Dermis microvascular lymphatic vessel endothelial cell (primary cell): ENCODE results near the gene MED29. TPM values are rescaled to one million over a fixed set of nuclear protein-coding genes. Genes with fewer than 3 reads are reported as not detected.

Experiments
- total RNA-seq: library from RNA; depleted of rRNA; stranded (reverse); fragments of >200 nt; gene quantifications from 2 replicates; pipeline ENCODE4 v1.2.1, GENCODE V29; 2014

The MED29 gene
- total RNA-seq, 1 donor from 2014 or later = 11.6 TPM

Other genes starting within 250 kb of the MED29 start
- not detected in 2 replicates for gene NCCRP1, start 194.4 kb upstream of the MED29 start, total RNA-seq
- gene SYCN, start 187.1 kb upstream of the MED29 start, total RNA-seq = not detected in 2 replicates
- gene IFNL3, start 146.4 kb upstream of the MED29 start, total RNA-seq = not detected in 2 replicates
- not detected in 2 replicates for gene IFNL4, start 142.5 kb upstream of the MED29 start, total RNA-seq
- gene IFNL2, start 123.0 kb upstream of the MED29 start, total RNA-seq = not detected in 2 replicates
- gene IFNL1, start 95.0 kb upstream of the MED29 start, total RNA-seq = not detected in 2 replicates
- gene LRFN1, start 70.5 kb upstream of the MED29 start, total RNA-seq = 0.39 and 0.76 TPM in 2 replicates
- gene GMFG, start 55.3 kb upstream of the MED29 start, total RNA-seq = 194 and 220 TPM in 2 replicates
- gene SAMD4B, start 49.0 kb upstream of the MED29 start, total RNA-seq = 19.8 and 31.2 TPM in 2 replicates
- 23.4 and 24.9 TPM in 2 replicates for gene PAF1, start 272 bp upstream of the MED29 start, total RNA-seq
- gene ZFP36, start 15.5 kb downstream of the MED29 start, total RNA-seq = 0.64 and 1.8 TPM in 2 replicates
- gene PLEKHG2, start 21.3 kb downstream of the MED29 start, total RNA-seq = 10.5 and 16.9 TPM in 2 replicates
- gene RPS16, start 44.6 kb downstream of the MED29 start, total RNA-seq = 117 and 133 TPM in 2 replicates
- gene SUPT5H, start 54.2 kb downstream of the MED29 start, total RNA-seq = 29.9 and 38.1 TPM in 2 replicates
- gene TIMM50, start 89.5 kb downstream of the MED29 start, total RNA-seq = 48.3 and 50.3 TPM in 2 replicates
- 0.25 and 0.39 TPM in 2 replicates for gene DLL3, start 107.6 kb downstream of the MED29 start, total RNA-seq
- not detected in 2 replicates for gene SELENOV, start 123.8 kb downstream of the MED29 start, total RNA-seq
- 1.8 and 3.1 TPM in 2 replicates for gene EID2B, start 141.5 kb downstream of the MED29 start, total RNA-seq
- gene EID2, start 148.8 kb downstream of the MED29 start, total RNA-seq = 13.2 and 17.4 TPM in 2 replicates
- not detected in 2 replicates for gene LGALS13, start 211.1 kb downstream of the MED29 start, total RNA-seq